Chondrocyte (in vitro differentiated cells): Measurements from ENCODE around the gene SLC35F3. TPM values are rescaled to one million over a fixed set of nuclear protein-coding genes. Genes with fewer than 3 reads are reported as not detected.

Experiments
- DNase-seq: peaks from one replicate; pipeline ENCODE4 v3.0.0; 2021; ENCODE audit warnings: mixed read lengths, low spot score
- H3K27ac Mint-ChIP-seq: one replicate; pipeline ENCODE4 v1.8.0; 2021; ENCODE audit warnings: mild to moderate bottlenecking, moderate library complexity, mixed read lengths; ENCODE audit not compliant: unreplicated experiment
- H3K27me3 Mint-ChIP-seq: 2 replicates; pipeline ENCODE4 v1.8.0; 2021; ENCODE audit warnings: low read depth, mixed read lengths
- H3K36me3 Mint-ChIP-seq: 2 replicates; pipeline ENCODE4 v1.8.0; 2021; ENCODE audit warnings: low read depth, mixed read lengths
- H3K4me1 Mint-ChIP-seq: 2 replicates; pipeline ENCODE4 v1.8.0; 2021; ENCODE audit warnings: low read depth, mild to moderate bottlenecking, mixed read lengths
- H3K4me3 Mint-ChIP-seq: one replicate; pipeline ENCODE4 v1.8.0; 2021; ENCODE audit warnings: mild to moderate bottlenecking, moderate library complexity, mixed read lengths; ENCODE audit not compliant: unreplicated experiment
- H3K9me3 Mint-ChIP-seq: 2 replicates; pipeline ENCODE4 v1.8.0; 2021; ENCODE audit warnings: low read depth, mixed read lengths
- CTCF ChIP-seq: fragments of 200-600 bp; sonication (generic); IDR thresholded peaks from 2 replicates; pipeline ENCODE4 v1.5.0; 2021; ENCODE audit warnings: antibody characterized with exemption, mild to moderate bottlenecking, moderate library complexity
- total RNA-seq: library from RNA; stranded (reverse); gene quantifications from 3 replicates; pipeline ENCODE4 v1.2.1, GENCODE V29; 2021

The SLC35F3 gene
- total RNA-seq, 1 donor from 2014 or later = not detected

GRCh38 chr1:234262754-234263105 lies 358.3 kb downstream of the SLC35F3 start:
- Mint-ChIP-seq H3K4me3 (no peak overlapping the region), H3K9me3 (peaks cover 8% of the 10 kb centered on the region), H3K27ac (no peak overlapping the region), H3K27me3 (peaks cover 2% of the 10 kb centered on the region), H3K4me1 (no peaks in the 10 kb centered on the region), H3K36me3 (no peaks in the 10 kb centered on the region)
- TF ChIP-seq CTCF = no peak
- no peak for DNase-seq

- Mint-ChIP-seq H3K27me3 (peaks cover 2% of the 10 kb centered on the region), H3K4me3 (no peak overlapping the region), H3K9me3 (no peaks in the 10 kb centered on the region), H3K27ac (no peak overlapping the region), H3K4me1 (no peaks in the 10 kb centered on the region), H3K36me3 (no peaks in the 10 kb centered on the region)
- DNase-seq = no peak
- no peak for TF ChIP-seq CTCF
These were observed 360.4 kb downstream of the SLC35F3 start for GRCh38 chr1:234264832-234265231.

- Mint-ChIP-seq H3K4me3 (no peak overlapping the region), H3K9me3 (no peaks in the 10 kb centered on the region), H3K27me3 (peaks cover 2% of the 10 kb centered on the region), H3K4me1 (no peaks in the 10 kb centered on the region), H3K27ac (no peak overlapping the region), H3K36me3 (no peaks in the 10 kb centered on the region)
- DNase-seq = no peak
- TF ChIP-seq CTCF = no peak
These were observed 360.8 kb downstream of the SLC35F3 start for GRCh38 chr1:234265321-234265720.

GRCh38 chr1:234265861-234266260 lies 361.4 kb downstream of the SLC35F3 start:
- no peaks in the 10 kb centered on the region for H3K36me3 Mint-ChIP-seq

GRCh38 chr1:234270093-234270492 lies 365.6 kb downstream of the SLC35F3 start:
- TF ChIP-seq CTCF = no peak
- no peak overlapping the region for H3K4me3 Mint-ChIP-seq
- H3K9me3 Mint-ChIP-seq = no peaks in the 10 kb centered on the region
- no peaks in the 10 kb centered on the region for H3K4me1 Mint-ChIP-seq
- H3K36me3 Mint-ChIP-seq = no peaks in the 10 kb centered on the region
- peaks cover 5% of the 10 kb centered on the region for H3K27me3 Mint-ChIP-seq
- no peak overlapping the region for H3K27ac Mint-ChIP-seq
- DNase-seq = no peak

More at GRCh38 chr1:234265861-234266260, 361.4 kb downstream of the SLC35F3 start:
- Mint-ChIP-seq H3K27me3 (peaks cover 2% of the 10 kb centered on the region), H3K9me3 (no peaks in the 10 kb centered on the region), H3K4me3 (no peak overlapping the region), H3K4me1 (no peaks in the 10 kb centered on the region), H3K27ac (no peak overlapping the region)
- no peak for TF ChIP-seq CTCF
- no peak for DNase-seq
